Endothelial cell (in vitro differentiated cells): Measurements from ENCODE around the gene TTC34. TPM values are rescaled to one million over a fixed set of nuclear protein-coding genes. Genes with fewer than 3 reads are reported as not detected.

Experiments
- DNase-seq: peaks from one replicate; pipeline ENCODE4 v3.0.0; 2021; ENCODE audit warnings: low spot score
- H3K27ac Mint-ChIP-seq: one replicate; pipeline ENCODE4 v1.8.0; 2021; ENCODE audit warnings: mixed read lengths, inconsistent platforms; ENCODE audit not compliant: unreplicated experiment
- H3K27me3 Mint-ChIP-seq: one replicate; pipeline ENCODE4 v1.8.0; 2021; ENCODE audit warnings: mild to moderate bottlenecking, moderate library complexity, mixed read lengths, inconsistent platforms; ENCODE audit not compliant: unreplicated experiment
- H3K36me3 Mint-ChIP-seq: one replicate; pipeline ENCODE4 v1.8.0; 2021; ENCODE audit warnings: mild to moderate bottlenecking, low read depth, mixed read lengths, inconsistent platforms; ENCODE audit not compliant: unreplicated experiment
- H3K4me1 Mint-ChIP-seq: one replicate; pipeline ENCODE4 v1.8.0; 2021; ENCODE audit warnings: mild to moderate bottlenecking, mixed read lengths, inconsistent platforms; ENCODE audit not compliant: unreplicated experiment
- H3K4me3 Mint-ChIP-seq: one replicate; pipeline ENCODE4 v1.8.0; 2021; ENCODE audit warnings: mild to moderate bottlenecking, mixed read lengths, inconsistent platforms; ENCODE audit not compliant: unreplicated experiment
- H3K9me3 Mint-ChIP-seq: one replicate; pipeline ENCODE4 v1.8.0; 2021; ENCODE audit warnings: mixed read lengths, inconsistent platforms; ENCODE audit not compliant: unreplicated experiment
- total RNA-seq: library from RNA; stranded (reverse); fragmentation: NEBNext Ultra II Directional; extraction: Animal tissue kit (Norgen Biotek cat#: 25700); gene quantifications from one replicate; pipeline ENCODE4 v1.2.1, GENCODE V29; 2021; ENCODE audit not compliant: unreplicated experiment
- TF ChIP-seq, protein P1 (sequence below): fragments of 200-600 bp; sonication (generic); IDR thresholded peaks from one replicate; pipeline ENCODE4 v1.5.0; 2021; ENCODE audit warnings: antibody characterized with exemption; ENCODE audit not compliant: unreplicated experiment

TTC34 gene
- total RNA-seq, 1 donor from 2014 or later = 0.82 TPM

DNA sequence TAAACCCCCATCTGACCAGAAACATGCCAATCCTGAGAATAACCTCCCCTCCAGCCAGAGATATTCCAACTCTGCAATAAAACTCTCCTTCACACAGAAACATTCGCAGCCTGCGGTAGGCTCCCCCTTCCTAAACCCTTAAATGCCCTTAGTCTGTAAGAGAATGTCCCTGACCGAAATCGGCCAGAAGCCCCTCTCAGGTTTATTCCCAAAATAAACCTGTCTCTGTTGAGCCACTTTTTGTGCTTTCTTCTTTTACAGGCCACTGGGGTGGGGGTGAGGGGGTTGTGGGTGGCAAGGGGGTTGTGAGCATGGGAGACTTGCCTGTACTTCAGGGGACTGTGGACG lies 210.3 kb downstream of the TTC34 start:
- Mint-ChIP-seq H3K4me1 (no peaks in the 10 kb centered on the region), H3K27me3 (peaks cover 5% of the 10 kb centered on the region), H3K27ac (no peak overlapping the region), H3K36me3 (no peaks in the 10 kb centered on the region), H3K4me3 (peak overlapping the region; percentile 25), H3K9me3 (no peaks in the 10 kb centered on the region)
- DNase-seq = no peak
- TF ChIP-seq, protein P1, sequence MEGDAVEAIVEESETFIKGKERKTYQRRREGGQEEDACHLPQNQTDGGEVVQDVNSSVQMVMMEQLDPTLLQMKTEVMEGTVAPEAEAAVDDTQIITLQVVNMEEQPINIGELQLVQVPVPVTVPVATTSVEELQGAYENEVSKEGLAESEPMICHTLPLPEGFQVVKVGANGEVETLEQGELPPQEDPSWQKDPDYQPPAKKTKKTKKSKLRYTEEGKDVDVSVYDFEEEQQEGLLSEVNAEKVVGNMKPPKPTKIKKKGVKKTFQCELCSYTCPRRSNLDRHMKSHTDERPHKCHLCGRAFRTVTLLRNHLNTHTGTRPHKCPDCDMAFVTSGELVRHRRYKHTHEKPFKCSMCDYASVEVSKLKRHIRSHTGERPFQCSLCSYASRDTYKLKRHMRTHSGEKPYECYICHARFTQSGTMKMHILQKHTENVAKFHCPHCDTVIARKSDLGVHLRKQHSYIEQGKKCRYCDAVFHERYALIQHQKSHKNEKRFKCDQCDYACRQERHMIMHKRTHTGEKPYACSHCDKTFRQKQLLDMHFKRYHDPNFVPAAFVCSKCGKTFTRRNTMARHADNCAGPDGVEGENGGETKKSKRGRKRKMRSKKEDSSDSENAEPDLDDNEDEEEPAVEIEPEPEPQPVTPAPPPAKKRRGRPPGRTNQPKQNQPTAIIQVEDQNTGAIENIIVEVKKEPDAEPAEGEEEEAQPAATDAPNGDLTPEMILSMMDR = no peak

- TF ChIP-seq, protein P1 = no peak
- Mint-ChIP-seq H3K4me1 (no peaks in the 10 kb centered on the region), H3K4me3 (no peak overlapping the region), H3K36me3 (no peaks in the 10 kb centered on the region), H3K27ac (no peak overlapping the region), H3K9me3 (no peaks in the 10 kb centered on the region), H3K27me3 (peaks cover 8% of the 10 kb centered on the region)
- no peak for DNase-seq
These were observed 211.0 kb downstream of the TTC34 start for GRCh38 chr1:2590233-2591141.

DNA sequence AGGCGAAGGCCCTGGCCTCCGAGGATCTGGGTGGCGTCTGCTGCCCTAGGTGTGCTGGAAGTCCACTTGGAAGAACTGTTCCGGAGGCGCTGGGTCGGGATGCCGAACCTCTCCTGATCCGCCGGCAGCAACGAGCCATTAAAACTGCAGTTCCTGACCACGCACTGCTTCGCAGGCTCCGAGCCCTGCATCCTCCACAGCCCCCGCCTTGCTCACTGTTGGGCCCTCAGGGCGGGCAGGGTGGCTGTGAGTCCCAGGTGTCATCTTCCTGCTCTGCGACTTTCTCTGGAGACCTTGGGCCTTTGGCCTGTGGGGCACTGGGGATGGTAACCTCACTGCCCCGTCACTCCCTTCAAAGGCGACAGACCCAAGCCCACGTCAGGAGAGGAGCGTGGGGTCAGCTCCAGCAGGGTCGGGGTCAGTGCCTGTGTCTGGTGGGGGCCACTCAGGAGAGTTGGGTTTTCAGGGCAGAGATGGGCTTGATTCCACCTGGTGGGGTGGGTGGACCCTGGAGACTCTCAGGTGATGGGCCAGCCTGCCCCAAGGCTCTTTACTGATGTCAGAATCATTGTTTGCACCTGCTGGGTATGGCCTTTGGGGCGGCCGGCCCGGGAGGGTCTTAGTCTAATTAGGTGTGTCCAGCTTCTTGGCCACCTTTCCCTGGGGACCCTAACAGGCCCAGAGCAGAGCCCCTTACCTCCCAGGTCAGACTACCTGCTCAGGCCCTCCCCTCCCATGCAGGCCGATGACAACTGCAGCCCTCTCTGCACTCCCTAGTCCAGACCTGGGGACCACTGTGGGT lies 211.9 kb downstream of the TTC34 start:
- Mint-ChIP-seq H3K36me3 (no peaks in the 10 kb centered on the region), H3K4me1 (peaks cover 5% of the 10 kb centered on the region), H3K9me3 (no peaks in the 10 kb centered on the region), H3K27me3 (peaks cover 9% of the 10 kb centered on the region), H3K4me3 (no peak overlapping the region), H3K27ac (no peak overlapping the region)
- no peak for DNase-seq
- TF ChIP-seq, protein P1 = no peak

GRCh38 chr1:2588661-2589430 lies 212.6 kb downstream of the TTC34 start:
- Mint-ChIP-seq H3K4me1 (peaks cover 8% of the 10 kb centered on the region), H3K27ac (no peak overlapping the region), H3K36me3 (no peaks in the 10 kb centered on the region), H3K9me3 (no peaks in the 10 kb centered on the region), H3K27me3 (peaks cover 12% of the 10 kb centered on the region), H3K4me3 (no peak overlapping the region)
- no peak for DNase-seq
- TF ChIP-seq, protein P1 = no peak
